ENCODE measurements around the gene ZNRD2. TPM values are rescaled to one million over a fixed set of nuclear protein-coding genes. Genes with fewer than 3 reads are reported as not detected.

The ZNRD2 gene
- total RNA-seq, 1 experiment from 2014 or later, result 70.9 TPM

DNA sequence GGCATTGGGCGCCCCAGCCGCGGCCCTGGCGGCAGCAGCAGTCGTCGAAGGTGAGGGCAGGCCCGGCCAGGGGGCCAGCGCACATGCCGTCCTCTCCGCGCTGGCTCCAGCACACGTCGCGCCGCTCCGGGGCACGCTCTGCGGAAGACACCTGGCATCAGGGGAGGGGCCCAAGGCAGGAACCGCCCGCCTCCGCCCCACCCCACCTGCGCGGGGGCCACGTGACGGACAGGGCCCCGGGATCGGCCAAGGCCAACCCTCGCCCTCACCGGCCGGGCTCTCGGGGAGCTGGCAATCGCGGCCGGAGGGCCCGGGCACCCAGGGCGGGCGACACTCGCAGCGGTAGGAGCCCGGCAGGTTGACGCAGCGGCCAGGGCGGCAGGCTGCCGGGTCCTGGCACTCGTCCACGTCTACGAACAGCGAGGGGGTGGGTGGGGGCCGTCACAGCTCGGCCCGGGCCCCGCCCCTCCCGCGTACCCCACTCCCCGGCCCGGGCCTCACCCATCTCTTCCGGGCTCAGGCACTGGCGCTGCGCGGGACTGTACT is 30.5 kb upstream of the ZNRD2 start (continued):
- TF ChIP-seq ESRRA (CRISPR knock-in tag; IDR thresholded peaks at IDR 0.05; ENCODE audit: borderline replicate concordance) (no peak), RORB (CRISPR knock-in tag; IDR thresholded peaks at IDR 0.05) (no peak), ZNF121 (CRISPR knock-in tag; IDR thresholded peaks at IDR 0.05) (no peak), ZNF317 (CRISPR knock-in tag; IDR thresholded peaks at IDR 0.05; ENCODE audit: borderline replicate concordance, low read depth) (peak; percentile 73), HMGA2 (CRISPR knock-in tag; IDR thresholded peaks at IDR 0.05) (no peak), ZNF138 (CRISPR knock-in tag; conservative IDR thresholded peaks at IDR 0.05) (peak; percentile 95), NFE2L1 (CRISPR knock-in tag; IDR thresholded peaks at IDR 0.05) (peak; percentile 66; the same call in 1 of the 2 replicates), ZSCAN18 (CRISPR knock-in tag; IDR thresholded peaks at IDR 0.05) (no peak), STAT6 (CRISPR knock-in tag; conservative IDR thresholded peaks at IDR 0.05; ENCODE audit: low read depth) (no peak), FOXP4 (CRISPR knock-in tag; IDR thresholded peaks at IDR 0.05) (peak; percentile 96), IRF2 (CRISPR knock-in tag; IDR thresholded peaks at IDR 0.05; ENCODE audit: borderline replicate concordance, low read depth) (no peak), CREB1 (CRISPR knock-in tag; IDR thresholded peaks at IDR 0.05) (peak; percentile 59; the same call in 1 of the 2 replicates), CREM (CRISPR knock-in tag; IDR thresholded peaks at IDR 0.05) (peak; percentile 79; the same call in 1 of the 2 replicates), JUN (CRISPR knock-in tag; IDR thresholded peaks at IDR 0.05) (0 out of 2 replicates have a peak, but pooled peaks have one; percentile 37), TP53 (CRISPR knock-in tag; IDR thresholded peaks at IDR 0.05) (peak; percentile 96; the same call in 1 of the 2 replicates), TEAD4 (CRISPR knock-in tag; IDR thresholded peaks at IDR 0.05) (no peak; the same call in 1 of the 2 replicates), FOXJ3 (CRISPR knock-in tag; IDR thresholded peaks at IDR 0.05; ENCODE audit: borderline replicate concordance) (no peak), SMAD3 (CRISPR knock-in tag; IDR thresholded peaks at IDR 0.05; ENCODE audit: borderline replicate concordance) (peak; percentile 81; the same call in 1 of the 2 replicates), ELF4 (CRISPR knock-in tag; IDR thresholded peaks at IDR 0.05; ENCODE audit: low read depth) (peak; percentile 91; the same call in 1 of the 2 replicates), TEAD1 (CRISPR knock-in tag; IDR thresholded peaks at IDR 0.05) (peak; percentile 86; the same call in 1 of the 2 replicates), SP1 (CRISPR knock-in tag; conservative IDR thresholded peaks at IDR 0.05) (peak; percentile 87), ZBTB21 (CRISPR knock-in tag; IDR thresholded peaks at IDR 0.05; ENCODE audit: borderline replicate concordance) (0 out of 2 replicates have a peak, but pooled peaks have one; percentile 22), SMAD4 (CRISPR knock-in tag; IDR thresholded peaks at IDR 0.05) (0 out of 2 replicates have a peak, but pooled peaks have one; percentile 68), ZNF671 (CRISPR knock-in tag; IDR thresholded peaks at IDR 0.05) (no peak), ETV6 (CRISPR knock-in tag; IDR thresholded peaks at IDR 0.05) (no peak; the same call in 1 of the 2 replicates), NR1H2 (CRISPR knock-in tag; IDR thresholded peaks at IDR 0.05) (no peak), ZNF423 (CRISPR knock-in tag; IDR thresholded peaks at IDR 0.05) (peak; percentile 64), E2F5 (CRISPR knock-in tag; IDR thresholded peaks at IDR 0.05) (peak; percentile 92)
- TF ChIP-seq, protein P1, sequence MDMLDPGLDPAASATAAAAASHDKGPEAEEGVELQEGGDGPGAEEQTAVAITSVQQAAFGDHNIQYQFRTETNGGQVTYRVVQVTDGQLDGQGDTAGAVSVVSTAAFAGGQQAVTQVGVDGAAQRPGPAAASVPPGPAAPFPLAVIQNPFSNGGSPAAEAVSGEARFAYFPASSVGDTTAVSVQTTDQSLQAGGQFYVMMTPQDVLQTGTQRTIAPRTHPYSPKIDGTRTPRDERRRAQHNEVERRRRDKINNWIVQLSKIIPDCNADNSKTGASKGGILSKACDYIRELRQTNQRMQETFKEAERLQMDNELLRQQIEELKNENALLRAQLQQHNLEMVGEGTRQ (CRISPR knock-in tag; IDR thresholded peaks at IDR 0.05), result peak; percentile 97
- TF ChIP-seq, protein P2, sequence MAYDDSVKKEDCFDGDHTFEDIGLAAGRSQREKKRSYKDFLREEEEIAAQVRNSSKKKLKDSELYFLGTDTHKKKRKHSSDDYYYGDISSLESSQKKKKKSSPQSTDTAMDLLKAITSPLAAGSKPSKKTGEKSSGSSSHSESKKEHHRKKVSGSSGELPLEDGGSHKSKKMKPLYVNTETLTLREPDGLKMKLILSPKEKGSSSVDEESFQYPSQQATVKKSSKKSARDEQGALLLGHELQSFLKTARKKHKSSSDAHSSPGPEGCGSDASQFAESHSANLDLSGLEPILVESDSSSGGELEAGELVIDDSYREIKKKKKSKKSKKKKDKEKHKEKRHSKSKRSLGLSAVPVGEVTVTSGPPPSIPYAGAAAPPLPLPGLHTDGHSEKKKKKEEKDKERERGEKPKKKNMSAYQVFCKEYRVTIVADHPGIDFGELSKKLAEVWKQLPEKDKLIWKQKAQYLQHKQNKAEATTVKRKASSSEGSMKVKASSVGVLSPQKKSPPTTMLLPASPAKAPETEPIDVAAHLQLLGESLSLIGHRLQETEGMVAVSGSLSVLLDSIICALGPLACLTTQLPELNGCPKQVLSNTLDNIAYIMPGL (CRISPR knock-in tag; IDR thresholded peaks at IDR 0.05), result peak; percentile 81
- TF ChIP-seq, protein P3, sequence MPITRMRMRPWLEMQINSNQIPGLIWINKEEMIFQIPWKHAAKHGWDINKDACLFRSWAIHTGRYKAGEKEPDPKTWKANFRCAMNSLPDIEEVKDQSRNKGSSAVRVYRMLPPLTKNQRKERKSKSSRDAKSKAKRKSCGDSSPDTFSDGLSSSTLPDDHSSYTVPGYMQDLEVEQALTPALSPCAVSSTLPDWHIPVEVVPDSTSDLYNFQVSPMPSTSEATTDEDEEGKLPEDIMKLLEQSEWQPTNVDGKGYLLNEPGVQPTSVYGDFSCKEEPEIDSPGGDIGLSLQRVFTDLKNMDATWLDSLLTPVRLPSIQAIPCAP (CRISPR knock-in tag; IDR thresholded peaks at IDR 0.05), result peak; percentile 90; the same call in 1 of the 2 replicates
